K562 (cell line): ENCODE data around the gene SPHK2. TPM values are rescaled to one million over a fixed set of nuclear protein-coding genes. Genes with fewer than 3 reads are reported as not detected.

Experiments used
- ATAC-seq: fragments of 200-7000 bp; cut with Tn5 transposase; 3 replicates; pipeline ENCODE4 v1.9.1; 2020; ENCODE audit warnings: moderate library complexity
- BruUV-seq: library from RNA; stranded (reverse); fragments of 400-500 nt; replicated peaks from 2 replicates; lab custom pipeline; 2021; lab: Mats Ljungman, UMichigan
- CTCF ChIA-PET: fragments of 300-600 bp; formaldehyde crosslinking; extraction: SDS; loops from one replicate; lab custom pipeline; 2021; ENCODE audit warnings: low intra/inter-chr PET ratio; lab: Yijun Ruan, JAX
- POLR2A ChIA-PET: fragments of 300-600, 350-650 bp; sonication (Branson Sonifier 250); formaldehyde crosslinking; extraction: SDS; loops from one replicate; lab custom pipeline; 2021; ENCODE audit warnings: antibody characterized with exemption, inconsistent platforms; lab: Yijun Ruan, JAX
- DNase-seq, 4 experiments: peaks; one replicate each; pipeline versions ENCODE4 v3.0.0 to v3.0.0-alpha.2; 2011 to 2018; ENCODE audit warnings: low spot score in 3 of 4, mixed read lengths in 3 of 4; ENCODE audit errors: extremely low read depth in 1 of 4
- FAIRE-seq: peaks from 2 replicates; lab custom pipeline; 2011; peaks lifted over from hg19 to GRCh38; lab: Jason Lieb, UNC
- H2AFZ ChIP-seq: 2 replicates; pipeline ENCODE4 v1.6.0; 2011; ENCODE audit warnings: low read depth, low read length, control low read depth, inconsistent platforms
- H3K27ac ChIP-seq: fragments of 200-600 bp; 3 replicates; pipeline ENCODE4 v1.8.0; 2011; ENCODE audit warnings: low read depth, mild to moderate bottlenecking, control low read depth, inconsistent platforms, low read length, moderate library complexity, mixed read lengths; ENCODE audit errors: extremely low read depth
- H3K27me3 ChIP-seq, 2 experiments: fragments of 300-600 bp in 1 of 2; 2 replicates in 1 of 2; 3 replicates in 1 of 2; pipeline versions ENCODE4 v1.6.0 to v1.8.0; 2011; ENCODE audit warnings: inconsistent platforms in 2 of 2, low read length in 2 of 2, mild to moderate bottlenecking in 1 of 2, mixed read lengths in 1 of 2, moderate library complexity in 1 of 2; ENCODE audit not compliant: control insufficient read depth in 2 of 2, insufficient read depth in 2 of 2
- H3K36me3 ChIP-seq: fragments of 300-600 bp; 3 replicates; pipeline ENCODE4 v1.8.0; 2011; ENCODE audit warnings: mild to moderate bottlenecking, low read length, inconsistent platforms; ENCODE audit not compliant: control insufficient read depth, insufficient read depth
- H3K4me1 ChIP-seq, 2 experiments: fragments of 200-600 bp in 1 of 2; replicated peaks in 1 of 2; 2 replicates in 1 of 2; 3 replicates in 1 of 2; pipeline versions ENCODE4 v1.5.1 to v1.8.0; 2011; ENCODE audit warnings: inconsistent platforms in 2 of 2, low read length in 2 of 2, mild to moderate bottlenecking in 1 of 2, mixed read lengths in 1 of 2, moderate library complexity in 1 of 2; ENCODE audit not compliant: control insufficient read depth in 2 of 2, insufficient read depth in 2 of 2
- H3K4me2 ChIP-seq: 2 replicates; pipeline ENCODE4 v1.6.1; 2011; ENCODE audit warnings: low read length, control low read depth, inconsistent platforms, mixed read lengths; ENCODE audit not compliant: insufficient read depth
- H3K4me3 ChIP-seq: fragments of 200-600 bp; sonication (generic), shearing (Covaris generic); 2 replicates; pipeline ENCODE4 v1.5.1; 2016; ENCODE audit warnings: control low read depth, inconsistent platforms
- H3K79me2 ChIP-seq: fragments of 200-600 bp; 3 replicates; pipeline ENCODE4 v1.8.0; 2011; ENCODE audit warnings: low read length, inconsistent platforms; ENCODE audit not compliant: control insufficient read depth, insufficient read depth
- H3K9ac ChIP-seq, 2 experiments: 2 replicates each; pipeline versions ENCODE4 v1.6.0 to v1.6.1; 2011; ENCODE audit warnings: low read depth in 2 of 2, low read length in 2 of 2, control low read depth in 1 of 2, inconsistent platforms in 1 of 2, mild to moderate bottlenecking in 1 of 2, mixed read lengths in 1 of 2; ENCODE audit not compliant: insufficient read depth in 1 of 2
- H3K9me1 ChIP-seq: one replicate; pipeline ENCODE4 v1.6.0; 2011; ENCODE audit warnings: inconsistent platforms, mild to moderate bottlenecking, low read length, moderate library complexity; ENCODE audit not compliant: control insufficient read depth, insufficient read depth
- H3K9me3 ChIP-seq: replicated peaks from 2 replicates; pipeline ENCODE4 v1.5.1; 2011; ENCODE audit warnings: low read depth, low read length, inconsistent platforms; ENCODE audit not compliant: control insufficient read depth, insufficient read depth
- H4K20me1 ChIP-seq: replicated peaks from 2 replicates; pipeline ENCODE4 v1.6.1; 2011; ENCODE audit warnings: low read length, inconsistent platforms, mixed read lengths; ENCODE audit not compliant: control insufficient read depth, insufficient read depth
- BCOR ChIP-seq: fragments of 450-650 bp; IDR thresholded peaks from 2 replicates; pipeline ENCODE4 v1.6.1; 2016
- BHLHE40 ChIP-seq: IDR thresholded peaks from 2 replicates; pipeline ENCODE4 v1.6.1; 2011; ENCODE audit warnings: low read length, improper control_type of control experiment
- CBFA2T2 ChIP-seq: fragments of 450-650 bp; conservative IDR thresholded peaks from 2 replicates; pipeline ENCODE4 v1.6.1; 2017; ENCODE audit warnings: mild to moderate bottlenecking
- FIP1L1 ChIP-seq: fragments of 200-400 bp; formaldehyde crosslinking; IDR thresholded peaks from 2 replicates; pipeline ENCODE4 v1.6.1; 2018; ENCODE audit warnings: mild to moderate bottlenecking, low read depth, low read length; ENCODE audit not compliant: poor library complexity, severe bottlenecking
- MCM2 ChIP-seq: fragments of 450-650 bp; IDR thresholded peaks from 2 replicates; pipeline ENCODE4 v1.6.1; 2017; ENCODE audit warnings: low read depth, mild to moderate bottlenecking
- MCM7 ChIP-seq, 2 experiments: fragments of 450-650 bp; IDR thresholded peaks; 2 replicates each; pipeline ENCODE4 v1.6.1; 2016 to 2018
- NCOA1 ChIP-seq: fragments of 450-650 bp; IDR thresholded peaks from 2 replicates; pipeline ENCODE4 v1.6.1; 2016; ENCODE audit warnings: low read depth
- POLR3A ChIP-seq: IDR thresholded peaks from 2 replicates; pipeline ENCODE4 v1.6.1; 2011; ENCODE audit warnings: borderline replicate concordance, mild to moderate bottlenecking, moderate library complexity; ENCODE audit not compliant: insufficient read length, insufficient read depth; ENCODE audit errors: extremely low read depth
- RCOR1 ChIP-seq, 2 experiments: IDR thresholded peaks; 2 replicates each; pipeline ENCODE4 v1.6.1; 2012; ENCODE audit warnings: low read depth in 2 of 2, low read length in 2 of 2, borderline replicate concordance in 1 of 2, improper control_type of control experiment in 1 of 2
- SRSF1 ChIP-seq: fragments of 200-400 bp; formaldehyde crosslinking; IDR thresholded peaks from 2 replicates; pipeline ENCODE4 v1.6.1; 2017; ENCODE audit warnings: mild to moderate bottlenecking, low read depth, low read length, moderate library complexity
- TCFL5 ChIP-seq: fragments of 250-450 bp; sonication (Bioruptor Pico); conservative IDR thresholded peaks from 2 replicates; pipeline ENCODE4 v1.6.1; 2021; ENCODE audit warnings: mild to moderate bottlenecking, moderate library complexity, matching md5 sums
- WGBS: fragments of 100-300 bp; shearing (Covaris generic); methylation state at CpG from one replicate; pipeline ENCODE4 v1.1.6; 2016; ENCODE audit warnings: low coverage, mixed read lengths; ENCODE audit not compliant: insufficient coverage; ENCODE audit errors: missing lambda C conversion rate; 5-methylcytosine and 5-hydroxymethylcytosine counted together
- in situ Hi-C: fragments of 300-500 bp; cut with MboI; formaldehyde crosslinking; loops from 4 replicates; pipeline ENCODE4 v1.15.0; 2018; ENCODE audit warnings: inconsistent platforms, mixed read lengths
- intact Hi-C: fragments of 100-400 bp; cut with micrococcal nuclease; formaldehyde crosslinking; loops from 2 replicates; pipeline ENCODE4 v1.14.2; 2022
- polyA plus RNA-seq, 8 experiments: library from polyadenylated mRNA; depleted of rRNA in 4 of 8; stranded (reverse) in 5 of 8; unstranded in 3 of 8; fragments of >200 nt; fragmentation: Nextera tagmentation in 2 of 8; fragmentation: Illumina TruSeq in 1 of 8; extraction: Ambion mirVana in 2 of 8; extraction: Trizol in 1 of 8; gene quantifications; 2 replicates each; pipeline versions ENCODE4 v1.2.1 to v1.2.3, GENCODE V29; 2011 to 2014; ENCODE audit warnings: inconsistent platforms in 1 of 8, missing spikeins in 1 of 8
- total RNA-seq, 7 experiments: library from RNA; depleted of rRNA in 6 of 7; stranded (reverse); fragments of >200 nt in 6 of 7; fragmentation: Illumina TruSeq in 2 of 7; extraction: Trizol in 2 of 7; gene quantifications; 2 replicates each; pipeline versions ENCODE4 v1.2.1 to v1.2.3, GENCODE V29; 2011 to 2021; ENCODE audit warnings: low replicate concordance in 1 of 7
- TF ChIP-seq, protein P1 (sequence below): fragments of 450-650 bp; IDR thresholded peaks from 2 replicates; pipeline ENCODE4 v1.6.1; 2018; ENCODE audit not compliant: partially characterized antibody

Gene SPHK2
- total and polyA plus RNA-seq, 9 of the 15 experiments (the other 6 are each of a cell fraction or from before 2014, with no cell fraction given), result 0.10 to 15.2 (median 2.9) TPM

DNA sequence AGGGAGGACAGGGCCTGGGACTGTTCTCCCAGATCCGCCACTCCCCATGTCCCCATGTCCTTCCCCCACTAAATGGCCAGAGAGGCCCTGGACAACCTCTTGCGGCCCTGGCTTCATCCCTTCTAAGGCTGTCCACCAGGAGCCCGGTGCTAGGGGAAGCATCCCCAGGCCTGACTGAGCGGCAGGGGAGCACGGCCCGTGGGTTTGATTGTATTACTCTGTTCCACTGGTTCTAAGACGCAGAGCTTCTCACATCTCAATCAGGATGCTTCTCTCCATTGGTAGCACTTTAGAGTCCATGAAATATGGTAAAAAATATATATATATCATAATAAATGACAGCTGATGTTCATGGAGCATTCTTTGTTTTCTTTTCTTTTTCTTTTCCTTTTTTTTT, 11.9 kb upstream of the SPHK2 start:
- ATAC-seq (peak; percentile 12; the same call in 1 of the 3 replicates), FAIRE-seq (no peak), DNase-seq (no peak)
- Histone ChIP-seq H3K9me3 (no peaks in the 10 kb centered on the region), H3K36me3 (no peaks in the 10 kb centered on the region), H3K27me3 (no peaks in the 10 kb centered on the region), H3K27ac (no peak overlapping the region), H3K4me3 (no peak overlapping the region), H3K9me1 (no peaks in the 10 kb centered on the region), H3K4me1 (peaks cover 0 to 31% of the 10 kb centered on the region in 2 experiments; a peak in 2 of 5 replicates), H3K79me2 (no peaks in the 10 kb centered on the region), H3K4me2 (no peak overlapping the region), H2AFZ (no peak overlapping the region), H3K9ac (no peak overlapping the region; a peak in 1 of 4 replicates), H4K20me1 (no peaks in the 10 kb centered on the region; the same call in 1 of the 2 replicates)
- no TSS peak for BruUV-seq
- intact Hi-C loops (no loop called here), in situ Hi-C loops (no loop called here)
- ChIA-PET CTCF (interaction anchor here (1.0 kb wide), 1 partner anchor 102 kb away, joined by 4 read pairs; no protein-coding TSS in a partner anchor), POLR2A (interaction anchor here (0.6 to 6.1 kb wide), 3 partner anchors 10 to 207 kb away, joined by 4 to 85 read pairs (median 8); partner anchors contain the start of genes RPL18 and SPHK2)
- 21% methylated on average over 6 of the region's 7 CpGs for WGBS
- TF ChIP-seq BHLHE40, result no peak

DNA sequence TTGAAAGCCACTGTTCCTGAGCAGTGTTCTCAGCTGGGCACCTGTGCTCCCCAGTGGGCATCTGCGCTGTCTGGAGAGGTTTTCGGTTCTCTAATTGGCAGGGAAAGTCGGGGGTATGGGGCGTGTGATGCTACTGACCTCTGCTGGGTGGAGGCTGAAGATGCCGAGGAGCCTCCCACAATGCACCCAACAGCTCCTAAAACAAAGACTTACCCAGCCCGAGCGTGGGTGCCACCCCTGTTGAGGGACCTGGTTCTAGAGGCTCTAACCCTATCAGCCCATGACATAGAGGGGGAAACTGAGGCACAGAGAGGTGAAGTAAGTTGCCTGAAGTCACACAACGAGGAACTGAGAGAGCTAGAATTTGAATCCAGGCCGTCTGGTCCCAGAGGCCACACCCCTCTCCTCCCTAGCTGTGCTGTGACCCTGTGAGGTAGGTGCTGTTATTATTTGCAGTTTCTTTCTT, 10.5 kb upstream of the SPHK2 start:
- CTCF ChIA-PET, result interaction anchor here (0.7 to 0.8 kb wide), 2 partner anchors 102 to 164 kb away, joined by 3 to 4 read pairs; no protein-coding TSS in a partner anchor
- WGBS, result 5% methylated on average over 9 of the region's 9 CpGs
- intact Hi-C loops, result loop anchor here (1.0 kb wide), 1 partner anchor 20 kb away; no protein-coding TSS in a partner anchor
- TF ChIP-seq FIP1L1, result no peak
- no peak for TF ChIP-seq SRSF1
- TF ChIP-seq RCOR1 (IDR thresholded peaks at IDR 0.05; ENCODE audit: borderline replicate concordance in 1 of 2, low read depth in 2 of 2, low read length in 2 of 2), result peak in 1 of 2 experiments; percentile 67; a peak in 2 of 4 replicates
- no peak for TF ChIP-seq TCFL5 (CRISPR knock-in tag)
- TF ChIP-seq, protein P1, sequence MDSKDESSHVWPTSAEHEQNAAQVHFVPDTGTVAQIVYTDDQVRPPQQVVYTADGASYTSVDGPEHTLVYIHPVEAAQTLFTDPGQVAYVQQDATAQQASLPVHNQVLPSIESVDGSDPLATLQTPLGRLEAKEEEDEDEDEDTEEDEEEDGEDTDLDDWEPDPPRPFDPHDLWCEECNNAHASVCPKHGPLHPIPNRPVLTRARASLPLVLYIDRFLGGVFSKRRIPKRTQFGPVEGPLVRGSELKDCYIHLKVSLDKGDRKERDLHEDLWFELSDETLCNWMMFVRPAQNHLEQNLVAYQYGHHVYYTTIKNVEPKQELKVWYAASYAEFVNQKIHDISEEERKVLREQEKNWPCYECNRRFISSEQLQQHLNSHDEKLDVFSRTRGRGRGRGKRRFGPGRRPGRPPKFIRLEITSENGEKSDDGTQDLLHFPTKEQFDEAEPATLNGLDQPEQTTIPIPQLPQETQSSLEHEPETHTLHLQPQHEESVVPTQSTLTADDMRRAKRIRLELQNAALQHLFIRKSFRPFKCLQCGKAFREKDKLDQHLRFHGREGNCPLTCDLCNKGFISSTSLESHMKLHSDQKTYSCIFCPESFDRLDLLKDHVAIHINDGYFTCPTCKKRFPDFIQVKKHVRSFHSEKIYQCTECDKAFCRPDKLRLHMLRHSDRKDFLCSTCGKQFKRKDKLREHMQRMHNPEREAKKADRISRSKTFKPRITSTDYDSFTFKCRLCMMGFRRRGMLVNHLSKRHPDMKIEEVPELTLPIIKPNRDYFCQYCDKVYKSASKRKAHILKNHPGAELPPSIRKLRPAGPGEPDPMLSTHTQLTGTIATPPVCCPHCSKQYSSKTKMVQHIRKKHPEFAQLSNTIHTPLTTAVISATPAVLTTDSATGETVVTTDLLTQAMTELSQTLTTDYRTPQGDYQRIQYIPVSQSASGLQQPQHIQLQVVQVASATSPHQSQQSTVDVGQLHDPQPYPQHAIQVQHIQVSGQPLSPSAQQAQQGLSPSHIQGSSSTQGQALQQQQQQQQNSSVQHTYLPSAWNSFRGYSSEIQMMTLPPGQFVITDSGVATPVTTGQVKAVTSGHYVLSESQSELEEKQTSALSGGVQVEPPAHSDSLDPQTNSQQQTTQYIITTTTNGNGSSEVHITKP, result peak; percentile 87
- no peak for TF ChIP-seq NCOA1
- no peak for TF ChIP-seq POLR3A
- peak; percentile 46; the same call in 1 of the 2 replicates for TF ChIP-seq BCOR
- TF ChIP-seq MCM7 (IDR thresholded peaks at IDR 0.05), result no peak
- TF ChIP-seq MCM2, result no peak
- no peak for TF ChIP-seq CBFA2T2

More for the DNA sequence above, 10.5 kb upstream of the SPHK2 start:
- peaks cover 0 to 36% of the 10 kb centered on the region in 2 experiments; a peak in 3 of 5 replicates for H3K4me1 ChIP-seq
- no peaks in the 10 kb centered on the region for H3K27me3 ChIP-seq
- peak overlapping the region; percentile 91 for H2AFZ ChIP-seq
- H4K20me1 ChIP-seq, result no peaks in the 10 kb centered on the region; the same call in 1 of the 2 replicates
- no peaks in the 10 kb centered on the region for H3K79me2 ChIP-seq
- H3K9ac ChIP-seq, result peak overlapping the region; percentile 9 to 21; a peak in 2 of 4 replicates
- no peaks in the 10 kb centered on the region for H3K36me3 ChIP-seq
- no peaks in the 10 kb centered on the region for H3K9me1 ChIP-seq
- H3K4me2 ChIP-seq, result peak overlapping the region; percentile 69
- FAIRE-seq, result peak; percentile 90
- no TSS peak for BruUV-seq
- POLR2A ChIA-PET, result interaction anchor here (1.0 to 6.1 kb wide), 5 partner anchors 9 to 294 kb away, joined by 3 to 85 read pairs (median 5); partner anchors contain the start of genes RPL18 and SPHK2
- H3K27ac ChIP-seq, result no peak overlapping the region
- H3K9me3 ChIP-seq, result no peaks in the 10 kb centered on the region
- in situ Hi-C loops, result no loop called here
- peak; percentile 86 for ATAC-seq
- no peak overlapping the region for H3K4me3 ChIP-seq
- DNase-seq, result peak; percentile 67 to 73 (median 69)
